Pulmonary artery endothelial cell (primary cell): ENCODE measurements around the gene TBC1D26. TPM values are rescaled to one million over a fixed set of nuclear protein-coding genes. Genes with fewer than 3 reads are reported as not detected.
"Not testable (repeated sequence)": the region's sequence is repeated elsewhere in the genome, so short reads cannot be mapped to it uniquely, and the experiment has no call there.

Source experiments
- DNase-seq: peaks from one replicate; pipeline ENCODE4 v3.0.0-alpha.2; 2011; ENCODE audit warnings: low read depth, low spot score
- total RNA-seq: library from RNA; depleted of rRNA; stranded (reverse); fragments of >200 nt; gene quantifications from 2 replicates; pipeline ENCODE4 v1.2.3, GENCODE V29; 2014

Gene TBC1D26
- total RNA-seq, 1 donor from 2014 or later = not detected

DNA sequence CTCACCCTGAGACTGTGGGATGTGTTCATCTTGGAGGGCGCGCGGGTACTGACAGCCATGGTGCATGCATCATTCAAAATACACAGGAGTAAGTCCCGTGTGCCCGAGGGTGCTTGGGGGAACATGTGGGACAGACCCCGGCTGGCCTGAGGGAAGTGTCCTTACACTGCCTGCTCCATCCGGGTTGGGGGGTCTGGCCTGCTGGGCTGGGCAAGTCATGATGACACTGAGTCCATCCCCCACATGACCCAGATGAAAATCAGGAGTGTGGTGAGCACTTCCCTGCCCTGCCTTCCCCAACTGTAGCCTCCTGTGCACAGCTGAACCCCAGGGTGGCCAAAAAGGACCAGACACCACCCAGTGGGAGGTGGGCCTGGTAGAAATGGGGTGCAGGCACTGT is 10.8 kb downstream of the TBC1D26 start:
- DNase-seq = no peak

DNA sequence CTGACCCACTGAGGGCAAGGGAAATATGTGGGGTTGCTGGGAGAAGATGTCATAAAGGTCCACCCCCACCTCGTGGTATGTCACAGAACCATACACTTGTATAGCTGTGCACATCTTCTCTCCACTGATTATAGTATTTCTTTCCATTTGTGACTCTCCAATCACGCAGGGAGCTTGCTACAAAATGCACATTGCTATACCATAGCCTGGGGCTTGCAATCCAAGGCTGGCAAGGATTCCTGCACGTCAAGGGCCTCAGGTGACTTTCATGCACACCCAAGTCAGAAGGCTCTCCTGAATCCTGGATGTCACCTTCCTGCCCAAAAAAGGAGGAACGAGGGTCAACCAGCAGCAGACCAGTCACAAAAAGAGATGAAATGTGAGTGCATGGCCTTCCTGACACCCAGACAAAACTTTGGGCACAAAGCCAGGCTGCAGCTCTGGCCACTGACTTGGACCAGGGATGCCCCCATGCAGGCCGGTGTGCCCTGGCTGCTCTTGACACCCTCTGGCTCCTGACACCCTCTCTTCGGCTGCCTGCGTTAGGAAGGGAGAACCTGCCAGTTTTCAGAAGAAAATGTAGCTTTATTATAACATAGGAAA is 12.1 kb downstream of the TBC1D26 start:
- no peak for DNase-seq

DNA sequence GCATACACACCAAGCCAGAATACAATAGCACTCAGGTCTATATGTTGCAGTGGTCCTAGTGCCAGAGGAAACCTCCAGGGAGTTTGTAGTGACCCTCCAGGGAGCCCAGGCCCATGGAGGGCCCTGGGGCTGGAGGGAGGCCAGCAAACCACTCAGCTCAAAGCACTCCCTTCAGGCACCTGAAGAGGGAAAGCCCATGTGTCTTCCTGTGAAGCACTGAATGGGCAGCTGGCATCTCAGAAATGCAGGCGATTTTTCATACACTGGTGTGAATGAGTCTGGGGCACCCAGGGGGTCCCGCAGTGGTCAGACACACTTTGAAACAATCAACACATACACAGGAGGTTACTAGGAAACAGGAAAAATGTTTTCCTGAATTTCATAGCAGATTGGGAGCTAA is 12.8 kb downstream of the TBC1D26 start:
- no peak for DNase-seq

DNA sequence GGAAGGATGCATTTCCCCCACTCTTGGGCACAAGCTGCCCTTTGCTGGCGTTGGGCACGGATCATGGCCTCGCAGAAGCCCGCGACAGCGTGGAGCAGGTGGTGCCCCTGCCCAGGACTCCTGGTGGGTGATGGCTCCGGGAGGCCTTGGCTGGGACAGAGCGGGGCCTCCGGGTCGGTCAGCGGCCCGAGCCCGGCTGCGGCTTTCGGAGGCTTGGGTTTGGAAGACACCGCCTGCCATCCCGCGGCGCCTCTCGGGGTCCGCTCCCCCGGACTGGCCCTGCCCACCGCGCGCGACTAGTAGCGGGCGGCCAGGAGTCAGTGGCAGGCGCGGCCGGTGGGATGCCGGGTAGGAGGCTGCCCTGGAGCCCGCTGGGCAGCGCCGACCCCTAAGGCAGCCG is 17.3 kb downstream of the TBC1D26 start:
- DNase-seq = not testable (repeated sequence)

DNA sequence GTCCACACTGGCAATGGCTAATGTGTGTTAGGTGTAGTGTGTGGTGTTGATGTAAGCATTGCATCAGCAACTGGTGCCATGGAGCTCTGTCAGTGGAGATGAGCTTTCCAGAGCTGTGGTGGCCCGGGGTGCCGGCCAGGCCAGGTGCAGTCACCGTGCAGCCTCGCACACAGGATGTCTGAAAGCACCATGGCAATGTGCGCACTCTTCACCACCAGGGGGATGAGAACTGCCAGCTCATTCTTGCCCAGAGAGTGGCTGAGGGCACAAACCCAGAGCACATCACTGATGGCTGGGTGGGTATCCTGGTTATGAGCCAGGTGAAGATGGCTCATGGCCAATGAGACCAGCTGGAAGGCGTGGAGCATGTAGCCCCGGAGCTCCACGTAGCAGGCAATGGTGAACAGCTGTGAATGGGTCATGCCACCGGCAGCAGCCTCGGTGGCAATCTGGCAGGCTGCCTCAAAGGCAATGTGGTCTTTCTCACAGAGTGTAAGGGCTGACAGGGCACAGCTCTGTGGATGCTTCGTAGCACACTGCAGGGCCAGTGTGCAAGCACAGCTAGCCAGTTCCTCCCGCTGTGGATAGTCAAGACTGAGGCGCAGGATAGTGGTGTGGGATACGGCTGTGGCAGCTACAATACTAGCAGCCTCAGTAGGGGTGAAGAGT is 36.9 kb downstream of the TBC1D26 start:
- not testable (repeated sequence) for DNase-seq

DNA sequence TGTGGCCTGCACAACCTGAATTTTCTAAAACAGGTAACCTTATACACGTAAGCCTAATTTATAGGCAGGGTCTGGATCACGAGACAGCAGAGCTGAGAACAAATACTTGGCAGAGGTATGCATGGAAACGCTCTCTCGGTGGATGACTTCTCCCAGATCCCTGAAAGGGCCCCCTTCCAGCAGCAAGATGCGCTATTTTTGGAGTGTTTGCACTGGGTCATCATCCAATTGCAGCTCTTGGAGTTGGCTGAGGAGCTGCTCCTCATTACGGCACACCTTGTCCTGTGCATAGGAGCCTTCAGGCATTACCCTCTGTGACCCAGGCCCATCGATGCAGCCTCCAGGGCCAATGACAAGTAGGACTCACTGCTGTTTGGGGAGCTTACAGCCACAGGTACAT is 38.6 kb downstream of the TBC1D26 start:
- not testable (repeated sequence) for DNase-seq

DNA sequence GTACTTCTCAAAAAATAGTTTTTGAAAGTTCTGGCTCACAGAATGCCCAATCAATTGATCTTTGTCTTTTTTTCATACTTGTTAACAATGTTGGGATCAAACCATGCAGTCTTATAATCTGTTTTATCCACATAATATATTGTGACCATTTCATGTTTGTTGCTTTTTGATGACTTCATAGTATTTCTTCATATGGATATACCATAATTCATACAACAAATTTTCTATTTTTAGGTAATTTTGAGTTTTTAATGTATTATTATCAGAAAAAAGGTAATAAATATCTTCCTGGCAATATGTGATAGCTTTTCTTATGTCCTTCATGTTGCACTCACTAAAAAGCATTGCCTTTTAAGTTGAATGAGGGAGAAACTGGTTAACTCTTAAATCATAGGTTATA is 44.8 kb downstream of the TBC1D26 start:
- no peak for DNase-seq

DNA sequence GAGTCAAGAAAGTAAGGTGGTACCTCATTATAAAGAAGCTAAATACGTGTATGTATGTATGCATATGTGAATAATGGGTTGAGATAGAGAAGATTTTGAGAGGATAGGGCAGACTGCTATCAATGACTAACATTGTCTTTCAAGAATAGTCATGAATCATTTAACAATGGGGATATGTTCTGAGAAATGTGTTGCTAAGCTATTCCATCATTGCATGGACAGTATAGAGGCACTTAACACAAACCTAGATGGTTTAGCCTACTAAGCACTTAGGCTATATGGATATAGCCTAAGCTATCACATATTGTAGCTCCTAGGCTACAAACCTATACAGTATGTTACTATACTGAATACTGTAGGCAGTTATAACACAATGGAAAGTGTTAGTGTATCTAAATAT is 45.2 kb downstream of the TBC1D26 start:
- no peak for DNase-seq

DNA sequence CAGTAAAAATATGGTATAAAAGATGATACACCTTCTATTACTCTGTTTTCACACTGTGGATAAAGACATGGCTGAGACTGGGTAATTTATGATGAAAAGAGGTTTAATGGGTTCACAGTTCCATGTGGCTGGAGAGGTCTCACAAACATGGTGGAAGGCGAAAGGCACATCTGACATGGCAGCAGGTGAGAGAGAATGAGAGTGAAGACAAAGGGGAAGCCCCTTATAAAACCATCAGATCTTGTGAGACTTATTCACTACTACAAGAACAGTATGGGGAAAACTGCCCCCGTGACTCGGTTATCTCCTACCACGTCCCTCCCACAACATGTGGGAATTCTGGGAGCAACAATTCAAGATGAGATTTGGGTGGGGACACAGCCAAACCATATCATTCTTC is 45.6 kb downstream of the TBC1D26 start:
- no peak for DNase-seq

DNA sequence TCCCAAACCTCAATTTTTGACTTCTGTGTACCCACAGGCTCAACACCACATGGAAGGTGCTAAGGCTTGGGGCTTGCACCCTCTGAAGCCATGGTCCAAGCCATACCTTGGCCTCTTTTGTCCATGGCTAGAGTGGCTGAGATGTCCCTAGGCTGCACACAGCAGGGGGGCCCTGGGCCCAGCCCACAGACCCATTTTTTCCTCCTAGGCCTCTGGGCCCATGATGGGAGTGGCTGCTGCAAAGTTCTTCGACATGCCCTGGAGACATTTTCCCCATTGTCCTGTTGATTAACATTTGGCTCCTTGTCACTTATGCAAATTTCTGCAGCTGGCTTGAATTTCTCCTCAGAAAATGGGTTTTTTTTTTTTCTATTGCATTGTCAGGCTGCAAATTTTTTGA is 47.0 kb downstream of the TBC1D26 start:
- no peak for DNase-seq

DNA sequence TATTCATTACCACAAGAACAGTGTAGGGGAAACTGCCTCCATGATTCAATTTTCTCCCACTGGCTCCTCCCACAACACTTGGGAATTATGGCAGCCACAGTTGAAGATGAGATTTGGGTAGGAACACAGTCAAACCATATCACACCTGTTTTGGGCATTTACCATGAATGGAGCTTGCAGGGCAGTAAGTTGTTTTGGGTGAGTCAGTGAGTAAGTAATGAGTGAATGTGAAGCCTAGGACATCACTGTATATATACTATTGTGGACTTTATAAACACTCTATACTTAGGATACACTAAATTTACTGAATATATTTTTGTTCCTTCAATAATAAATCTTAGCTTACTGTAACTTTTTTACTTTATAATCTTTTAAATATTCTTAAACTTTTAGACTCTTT is 48.1 kb downstream of the TBC1D26 start:
- no peak for DNase-seq

DNA sequence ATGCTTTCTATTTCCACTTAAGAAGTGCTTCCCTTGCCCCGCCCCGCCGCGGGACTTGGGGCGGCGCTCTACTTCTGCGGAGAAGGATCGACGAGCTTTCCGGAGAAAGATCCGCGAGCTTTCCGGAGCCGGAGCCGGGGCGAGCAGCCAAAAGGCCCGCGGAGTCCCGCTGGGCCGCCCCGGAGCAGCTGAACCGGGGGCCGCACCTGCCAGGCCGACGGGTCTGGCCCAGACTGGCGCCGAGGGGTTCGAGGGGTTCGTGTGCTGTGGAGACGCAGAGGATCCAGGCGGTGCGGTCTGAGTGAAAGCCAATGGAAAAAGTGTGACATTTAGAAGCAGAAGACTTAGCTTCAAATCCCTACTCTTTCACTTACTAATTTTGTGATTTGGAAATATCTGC is 50.8 kb downstream of the TBC1D26 start:
- DNase-seq = no peak

DNA sequence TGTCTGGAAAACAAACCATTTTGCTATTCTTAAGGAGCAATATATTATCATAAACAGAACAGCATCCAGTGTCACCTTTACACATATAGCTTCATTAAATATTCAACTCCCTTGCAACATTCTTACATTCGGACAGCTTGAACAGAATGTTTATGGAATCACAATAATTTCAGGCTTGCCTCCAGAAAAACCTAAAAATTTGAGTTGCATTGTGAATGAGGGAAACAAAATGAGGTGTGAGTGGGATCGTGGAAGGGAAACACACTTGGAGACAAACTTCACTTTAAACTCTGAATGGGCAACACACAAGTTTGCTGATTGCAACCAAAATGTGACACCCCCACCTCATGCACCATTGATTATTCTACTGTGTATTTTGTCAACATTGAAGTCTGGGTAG is 51.4 kb downstream of the TBC1D26 start:
- no peak for DNase-seq

DNA sequence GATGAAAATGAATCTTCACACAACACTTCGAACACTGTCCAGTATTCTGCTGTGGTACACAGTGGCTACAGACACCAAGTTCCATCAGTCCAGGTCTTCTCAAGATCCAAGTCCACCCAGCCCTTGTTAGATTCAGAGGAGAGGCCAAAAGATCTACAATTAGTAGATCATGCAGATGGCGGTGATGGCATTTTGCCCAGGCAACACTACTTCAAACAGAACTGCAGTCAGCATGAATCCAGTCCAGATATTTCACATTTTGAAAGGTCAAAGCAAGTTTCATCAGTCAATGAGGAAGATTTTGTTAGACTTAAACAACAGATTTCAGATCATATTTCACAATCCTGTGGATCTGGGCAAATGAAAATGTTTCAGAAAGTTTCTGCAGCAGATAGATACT is 52.3 kb downstream of the TBC1D26 start:
- not testable (repeated sequence) for DNase-seq

DNA sequence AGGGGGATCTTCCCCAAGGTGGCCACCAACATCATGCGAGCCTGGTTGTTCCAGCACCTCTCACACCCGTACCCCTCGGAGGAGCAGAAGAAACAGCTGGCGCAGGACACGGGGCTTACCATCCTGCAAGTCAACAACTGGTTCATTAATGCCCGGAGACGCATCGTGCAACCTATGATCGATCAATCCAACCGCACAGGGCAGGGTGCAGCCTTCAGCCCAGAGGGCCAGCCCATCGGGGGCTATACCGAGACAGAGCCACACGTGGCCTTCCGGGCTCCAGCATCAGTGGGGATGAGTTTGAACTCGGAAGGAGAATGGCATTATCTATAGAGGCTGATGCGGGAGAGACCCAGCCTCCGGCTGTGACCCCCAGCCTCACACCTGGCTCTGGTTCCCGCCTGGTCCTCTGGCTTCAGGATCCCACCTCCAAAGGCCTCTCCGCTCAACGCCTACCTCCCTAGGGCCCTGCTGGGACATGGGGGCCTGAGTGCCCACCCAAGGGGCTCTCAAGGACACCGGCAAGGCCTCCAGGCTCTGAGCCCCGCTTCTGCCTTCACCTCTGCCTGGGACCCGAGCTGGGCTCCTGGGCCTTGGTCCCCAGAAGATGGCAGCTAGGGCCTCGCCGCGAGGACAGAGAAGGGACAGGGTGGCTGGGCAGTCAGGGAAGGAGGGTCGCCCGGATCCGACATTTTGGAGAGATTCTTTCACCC is 55.4 kb downstream of the TBC1D26 start:
- not testable (repeated sequence) for DNase-seq

DNA sequence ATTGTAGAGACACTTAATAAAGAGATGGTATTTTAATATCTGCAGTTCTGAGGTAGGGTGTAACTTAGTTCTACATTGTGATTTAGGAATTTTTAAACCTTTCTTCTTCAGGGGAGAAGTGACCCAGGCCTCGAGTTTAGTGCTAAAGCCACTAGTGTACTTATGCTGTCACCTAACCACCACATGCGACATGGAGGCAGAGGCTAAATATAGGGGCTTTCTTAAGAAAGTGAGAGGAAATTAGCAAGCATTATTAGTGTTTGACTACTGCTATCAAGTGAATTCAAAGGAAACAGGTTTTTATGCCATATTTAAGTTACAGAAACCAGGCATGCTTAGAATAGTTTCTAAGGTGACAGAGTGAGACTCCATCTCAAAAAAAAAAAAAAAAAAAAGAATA is 56.3 kb downstream of the TBC1D26 start:
- not testable (repeated sequence) for DNase-seq

Other genes with a start within 250 kb of the TBC1D26 start
- 17.7 and 20.7 TPM in 2 replicates for gene TVP23C, start 168.8 kb upstream of the TBC1D26 start, total RNA-seq
- 0.21 and 0.59 TPM in 2 replicates for gene FBXW10B, start 112.6 kb upstream of the TBC1D26 start, total RNA-seq
- gene TRIM16, start 48.0 kb upstream of the TBC1D26 start, total RNA-seq = 46.4 and 60.5 TPM in 2 replicates
- 28.8 and 41.7 TPM in 2 replicates for gene ZNF286A, start 32.5 kb upstream of the TBC1D26 start, total RNA-seq
- 8.0 and 9.5 TPM in 2 replicates for gene ADORA2B, start 212.8 kb downstream of the TBC1D26 start, total RNA-seq